IMR-90 (cell line): Measurements from ENCODE around the gene APOOL.

ENCODE experiments used
- NFE2L2 ChIP-seq: fragments of 150-350 bp; IDR thresholded peaks from 2 replicates; pipeline ENCODE4 v1.6.1; 2016; ENCODE audit warnings: low read depth, mild to moderate bottlenecking, low read length
- POLR2A ChIP-seq: IDR thresholded peaks from 2 replicates; pipeline ENCODE4 v1.6.1; 2012; ENCODE audit warnings: mild to moderate bottlenecking, low read depth, low read length
- RFX5 ChIP-seq: IDR thresholded peaks from 2 replicates; pipeline ENCODE4 v1.8.0; 2012; ENCODE audit warnings: low read depth, mild to moderate bottlenecking, low read length, moderate library complexity
- TF ChIP-seq, protein P1 (sequence below): conservative IDR thresholded peaks from 2 replicates; pipeline ENCODE4 v1.5.1; 2012; ENCODE audit warnings: mild to moderate bottlenecking, low read depth, low read length, improper control_type of control experiment

DNA sequence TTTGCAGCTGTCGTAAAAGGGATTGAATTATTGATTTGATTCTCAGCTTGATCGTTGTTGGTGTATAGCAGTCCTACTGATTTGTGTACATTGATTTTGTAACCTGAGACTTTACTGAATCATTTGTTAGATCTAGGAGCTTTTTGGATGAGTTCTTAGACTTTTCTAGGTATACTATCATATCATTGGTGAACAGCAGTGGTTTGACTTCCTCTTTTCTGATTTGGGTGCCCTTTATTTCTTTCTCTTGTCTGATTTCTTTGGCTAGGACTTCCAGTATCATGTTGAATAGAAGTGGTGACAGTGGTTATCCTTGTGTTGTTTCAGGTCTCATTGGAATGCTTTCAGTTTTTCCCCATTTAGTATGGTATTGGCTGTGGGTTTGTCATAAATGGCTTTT lies 8.4 kb downstream of the APOOL start:
- TF ChIP-seq, protein P1, sequence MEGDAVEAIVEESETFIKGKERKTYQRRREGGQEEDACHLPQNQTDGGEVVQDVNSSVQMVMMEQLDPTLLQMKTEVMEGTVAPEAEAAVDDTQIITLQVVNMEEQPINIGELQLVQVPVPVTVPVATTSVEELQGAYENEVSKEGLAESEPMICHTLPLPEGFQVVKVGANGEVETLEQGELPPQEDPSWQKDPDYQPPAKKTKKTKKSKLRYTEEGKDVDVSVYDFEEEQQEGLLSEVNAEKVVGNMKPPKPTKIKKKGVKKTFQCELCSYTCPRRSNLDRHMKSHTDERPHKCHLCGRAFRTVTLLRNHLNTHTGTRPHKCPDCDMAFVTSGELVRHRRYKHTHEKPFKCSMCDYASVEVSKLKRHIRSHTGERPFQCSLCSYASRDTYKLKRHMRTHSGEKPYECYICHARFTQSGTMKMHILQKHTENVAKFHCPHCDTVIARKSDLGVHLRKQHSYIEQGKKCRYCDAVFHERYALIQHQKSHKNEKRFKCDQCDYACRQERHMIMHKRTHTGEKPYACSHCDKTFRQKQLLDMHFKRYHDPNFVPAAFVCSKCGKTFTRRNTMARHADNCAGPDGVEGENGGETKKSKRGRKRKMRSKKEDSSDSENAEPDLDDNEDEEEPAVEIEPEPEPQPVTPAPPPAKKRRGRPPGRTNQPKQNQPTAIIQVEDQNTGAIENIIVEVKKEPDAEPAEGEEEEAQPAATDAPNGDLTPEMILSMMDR, result no peak
- no peak for TF ChIP-seq POLR2A
- TF ChIP-seq RFX5, result no peak
- no peak for TF ChIP-seq NFE2L2
